Nephron progenitor cell (in vitro differentiated cells): ENCODE measurements around the gene STIM1.

Experiments used
- DNase-seq: peaks from one replicate; pipeline ENCODE4 v3.0.0; 2021
- H3K27ac Mint-ChIP-seq: 2 replicates; pipeline ENCODE4 v1.8.0; 2021; ENCODE audit warnings: mild to moderate bottlenecking, moderate library complexity, mixed read lengths
- H3K27me3 Mint-ChIP-seq: 2 replicates; pipeline ENCODE4 v1.8.0; 2021; ENCODE audit warnings: mild to moderate bottlenecking, low read depth, mixed read lengths; ENCODE audit not compliant: poor library complexity
- H3K36me3 Mint-ChIP-seq: 2 replicates; pipeline ENCODE4 v1.8.0; 2021; ENCODE audit warnings: low read depth, mixed read lengths
- H3K4me1 Mint-ChIP-seq: 2 replicates; pipeline ENCODE4 v1.8.0; 2021; ENCODE audit warnings: mixed read lengths
- H3K4me3 Mint-ChIP-seq: 2 replicates; pipeline ENCODE4 v1.8.0; 2021; ENCODE audit warnings: mild to moderate bottlenecking, moderate library complexity, mixed read lengths
- H3K9me3 Mint-ChIP-seq: 2 replicates; pipeline ENCODE4 v1.8.0; 2021; ENCODE audit warnings: mild to moderate bottlenecking, moderate library complexity, mixed read lengths
- CTCF ChIP-seq: fragments of 200-600 bp; sonication (generic); IDR thresholded peaks from 2 replicates; pipeline ENCODE4 v1.5.0; 2021; ENCODE audit warnings: antibody characterized with exemption

Gene STIM1

GRCh38 chr11:3942956-3943497, 87.6 kb downstream of the STIM1 start:
- no peaks in the 10 kb centered on the region for H3K9me3 Mint-ChIP-seq
- no peak for TF ChIP-seq CTCF
- peaks cover 15% of the 10 kb centered on the region for H3K4me1 Mint-ChIP-seq
- H3K4me3 Mint-ChIP-seq = no peak overlapping the region
- H3K27ac Mint-ChIP-seq = no peak overlapping the region
- no peaks in the 10 kb centered on the region for H3K27me3 Mint-ChIP-seq
- DNase-seq = no peak
- no peaks in the 10 kb centered on the region for H3K36me3 Mint-ChIP-seq

- peaks cover 15% of the 10 kb centered on the region for H3K4me1 Mint-ChIP-seq
- no peaks in the 10 kb centered on the region for H3K36me3 Mint-ChIP-seq
Observed at GRCh38 chr11:3944198-3944597, 88.7 kb downstream of the STIM1 start.

GRCh38 chr11:3946455-3947017, 91.1 kb downstream of the STIM1 start:
- no peak overlapping the region for H3K4me3 Mint-ChIP-seq
- no peaks in the 10 kb centered on the region for H3K36me3 Mint-ChIP-seq
- peaks cover 24% of the 10 kb centered on the region for H3K4me1 Mint-ChIP-seq
- peak overlapping the region; percentile 50 for H3K27ac Mint-ChIP-seq
- no peaks in the 10 kb centered on the region for H3K9me3 Mint-ChIP-seq
- no peak for TF ChIP-seq CTCF
- peaks cover 3% of the 10 kb centered on the region for H3K27me3 Mint-ChIP-seq
- DNase-seq = no peak

More at GRCh38 chr11:3944198-3944597, 88.7 kb downstream of the STIM1 start:
- H3K4me3 Mint-ChIP-seq = no peak overlapping the region
- H3K27me3 Mint-ChIP-seq = no peaks in the 10 kb centered on the region
- no peak for TF ChIP-seq CTCF
- no peak for DNase-seq
- H3K9me3 Mint-ChIP-seq = no peaks in the 10 kb centered on the region
- no peak overlapping the region for H3K27ac Mint-ChIP-seq

GRCh38 chr11:3947061-3947460, 91.6 kb downstream of the STIM1 start:
- Mint-ChIP-seq H3K4me3 (no peak overlapping the region), H3K27ac (peak overlapping the region; percentile 67), H3K27me3 (peaks cover 3% of the 10 kb centered on the region), H3K36me3 (no peaks in the 10 kb centered on the region), H3K4me1 (peaks cover 24% of the 10 kb centered on the region), H3K9me3 (no peaks in the 10 kb centered on the region)
- no peak for DNase-seq
- TF ChIP-seq CTCF = no peak

- peaks cover 3% of the 10 kb centered on the region for H3K27me3 Mint-ChIP-seq
- no peak overlapping the region for H3K4me3 Mint-ChIP-seq
- H3K4me1 Mint-ChIP-seq = peaks cover 22% of the 10 kb centered on the region
- no peak for DNase-seq
- TF ChIP-seq CTCF = no peak
- H3K9me3 Mint-ChIP-seq = peaks cover under 1% of the 10 kb centered on the region
- H3K36me3 Mint-ChIP-seq = no peaks in the 10 kb centered on the region
- no peak overlapping the region for H3K27ac Mint-ChIP-seq
Observed at GRCh38 chr11:3949125-3949524, 93.7 kb downstream of the STIM1 start.

- TF ChIP-seq CTCF = no peak
- Mint-ChIP-seq H3K27ac (peak overlapping the region; percentile 83), H3K4me1 (peaks cover 20% of the 10 kb centered on the region), H3K36me3 (no peaks in the 10 kb centered on the region), H3K4me3 (no peak overlapping the region), H3K27me3 (peaks cover 3% of the 10 kb centered on the region), H3K9me3 (peaks cover 5% of the 10 kb centered on the region)
- no peak for DNase-seq
Observed at GRCh38 chr11:3950996-3951660, 95.7 kb downstream of the STIM1 start.
